AG08396 (cell line): ENCODE measurements around the gene MTMR10.

Source experiments
- DNase-seq: peaks from one replicate; pipeline ENCODE4 v3.0.0; 2012; ENCODE audit warnings: low spot score, mixed read lengths

Gene MTMR10

GRCh38 chr15:30991255-30992235 lies at the start of gene MTMR10:
TSS of gene MTMR10 (minus strand) at chr15:30991628. CDS start at chr15:30991506, 122 bp downstream.
- peak; percentile 96 for DNase-seq

GRCh38 chr15:31040611-31041010 lies 49.2 kb upstream of the MTMR10 start:
- DNase-seq, result no peak

- DNase-seq, result no peak
Measured at GRCh38 chr15:31039961-31040360, 48.5 kb upstream of the MTMR10 start.

GRCh38 chr15:31037731-31038477 lies 46.5 kb upstream of the MTMR10 start:
- DNase-seq, result no peak

- no peak for DNase-seq
Measured at GRCh38 chr15:31036783-31037182, 45.4 kb upstream of the MTMR10 start.

- DNase-seq, result no peak
Measured at GRCh38 chr15:31035610-31036009, 44.2 kb upstream of the MTMR10 start.

- DNase-seq, result no peak
Measured at GRCh38 chr15:31034152-31034551, 42.7 kb upstream of the MTMR10 start.

GRCh38 chr15:31032961-31033371 lies 41.5 kb upstream of the MTMR10 start:
- no peak for DNase-seq

- no peak for DNase-seq
Measured at GRCh38 chr15:31031471-31032067, 40.1 kb upstream of the MTMR10 start.

GRCh38 chr15:31027910-31028578 lies 36.6 kb upstream of the MTMR10 start:
- DNase-seq, result no peak

GRCh38 chr15:31025996-31026395 lies 34.6 kb upstream of the MTMR10 start:
- no peak for DNase-seq

- DNase-seq, result no peak
Measured at GRCh38 chr15:31024979-31025378, 33.6 kb upstream of the MTMR10 start.

GRCh38 chr15:31024330-31024729 lies 32.9 kb upstream of the MTMR10 start:
- DNase-seq, result peak; percentile 85

GRCh38 chr15:31023841-31024240 lies 32.4 kb upstream of the MTMR10 start:
- DNase-seq, result no peak

GRCh38 chr15:31021067-31021665 lies 29.7 kb upstream of the MTMR10 start:
- no peak for DNase-seq

- no peak for DNase-seq
Measured at GRCh38 chr15:31020542-31020941, 29.1 kb upstream of the MTMR10 start.

GRCh38 chr15:31019986-31020385 lies 28.6 kb upstream of the MTMR10 start:
- no peak for DNase-seq

GRCh38 chr15:31017311-31017710 lies 25.9 kb upstream of the MTMR10 start:
- DNase-seq, result no peak

- no peak for DNase-seq
Measured at GRCh38 chr15:31016446-31016915, 25.1 kb upstream of the MTMR10 start.

- DNase-seq, result no peak
Measured at GRCh38 chr15:31014608-31014925, 23.1 kb upstream of the MTMR10 start.

GRCh38 chr15:31013863-31014607 lies 22.6 kb upstream of the MTMR10 start:
- no peak for DNase-seq
